Measurements from ENCODE around the gene EOGT. TPM values are rescaled to one million over a fixed set of nuclear protein-coding genes. Genes with fewer than 3 reads are reported as not detected.

EOGT gene
- total RNA-seq, 2 donors from 2014 or later: 148 to 183 TPM

DNA sequence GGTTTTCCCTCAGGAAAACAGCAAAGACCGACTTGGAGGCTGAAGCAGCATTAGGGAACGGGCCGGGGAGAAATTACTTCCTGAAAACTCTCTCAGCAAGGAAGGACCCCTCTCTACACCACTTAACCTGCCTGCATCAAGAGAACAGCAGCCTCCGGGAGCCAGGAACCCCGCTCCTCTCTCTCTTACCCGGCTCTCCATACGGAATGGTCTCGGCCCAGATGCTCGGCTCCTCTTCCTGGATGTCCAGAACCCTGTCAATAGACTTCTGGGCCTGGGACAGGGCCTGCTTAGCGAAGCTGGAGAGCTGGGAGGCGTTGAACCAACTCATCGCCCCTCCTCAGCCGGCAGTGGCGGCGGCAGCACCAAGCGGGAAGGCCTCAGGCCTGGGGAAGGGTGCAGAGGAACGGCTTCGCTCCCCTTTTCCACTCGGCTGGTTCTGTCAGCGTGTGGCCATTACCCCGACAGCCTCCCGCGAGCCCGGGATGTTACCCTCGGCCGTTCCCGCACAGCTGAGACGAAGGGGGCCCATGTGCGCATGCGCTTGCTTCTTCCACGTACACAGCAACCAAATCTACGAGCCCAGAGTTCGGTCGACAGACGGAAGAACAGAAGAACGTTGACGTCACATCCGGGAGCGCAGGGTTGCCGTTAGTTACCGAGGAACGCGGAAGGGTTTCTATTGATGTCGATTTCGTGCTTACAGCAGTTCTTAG is 38.4 kb upstream of the EOGT start, which contains the start of gene TMF1:
Gene TMF1, minus strand, starts transcription at position 578 of the 716 bp plus-strand sequence. Its CDS starts 247 bp downstream, at position 331.
- H3K36me3 ChIP-seq: no peaks in the 10 kb centered on the region

DNA sequence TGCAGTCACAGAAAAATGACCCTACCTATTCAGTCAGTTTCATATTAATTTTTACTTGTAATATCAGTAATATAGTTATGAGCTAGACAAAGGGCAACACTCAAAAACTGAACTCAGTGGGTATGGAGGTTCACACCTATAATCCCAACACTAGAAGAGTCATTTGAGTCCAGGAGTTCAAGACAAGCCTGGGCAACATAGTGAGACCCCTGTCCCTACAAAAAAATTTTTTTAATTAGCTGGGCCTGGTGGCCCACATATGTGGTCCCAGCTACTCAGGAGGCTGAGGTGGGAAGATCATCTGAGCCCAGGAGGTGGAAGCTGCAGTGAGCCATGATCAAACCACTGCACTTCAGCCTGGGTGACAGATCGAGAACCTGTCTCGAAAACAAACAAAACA is 35.5 kb upstream of the EOGT start:
- peaks cover 5% of the 10 kb centered on the region for H3K36me3 ChIP-seq
- H3K27me3 ChIP-seq (replicated peaks; ENCODE audit: insufficient read depth): no peaks in the 10 kb centered on the region
- DNase-seq (ENCODE audit: low spot score) (no peak), ATAC-seq (ENCODE audit: insufficient number of reproducible peaks, low FRiP score, low read depth) (no peak)
- peaks cover 37 to 46% of the 10 kb centered on the region in 2 donors for H3K4me1 ChIP-seq (ENCODE audit: control insufficient read depth in 1 of 2, low read depth in 2 of 2)
- no peak overlapping the region for H3K27ac ChIP-seq
- H3K4me3 ChIP-seq: no peak overlapping the region
- no peaks in the 10 kb centered on the region for H3K9me3 ChIP-seq
- TF ChIP-seq, protein P1, sequence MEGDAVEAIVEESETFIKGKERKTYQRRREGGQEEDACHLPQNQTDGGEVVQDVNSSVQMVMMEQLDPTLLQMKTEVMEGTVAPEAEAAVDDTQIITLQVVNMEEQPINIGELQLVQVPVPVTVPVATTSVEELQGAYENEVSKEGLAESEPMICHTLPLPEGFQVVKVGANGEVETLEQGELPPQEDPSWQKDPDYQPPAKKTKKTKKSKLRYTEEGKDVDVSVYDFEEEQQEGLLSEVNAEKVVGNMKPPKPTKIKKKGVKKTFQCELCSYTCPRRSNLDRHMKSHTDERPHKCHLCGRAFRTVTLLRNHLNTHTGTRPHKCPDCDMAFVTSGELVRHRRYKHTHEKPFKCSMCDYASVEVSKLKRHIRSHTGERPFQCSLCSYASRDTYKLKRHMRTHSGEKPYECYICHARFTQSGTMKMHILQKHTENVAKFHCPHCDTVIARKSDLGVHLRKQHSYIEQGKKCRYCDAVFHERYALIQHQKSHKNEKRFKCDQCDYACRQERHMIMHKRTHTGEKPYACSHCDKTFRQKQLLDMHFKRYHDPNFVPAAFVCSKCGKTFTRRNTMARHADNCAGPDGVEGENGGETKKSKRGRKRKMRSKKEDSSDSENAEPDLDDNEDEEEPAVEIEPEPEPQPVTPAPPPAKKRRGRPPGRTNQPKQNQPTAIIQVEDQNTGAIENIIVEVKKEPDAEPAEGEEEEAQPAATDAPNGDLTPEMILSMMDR (IDR thresholded peaks at IDR 0.05): no peak

More for the DNA sequence above, 38.4 kb upstream of the EOGT start, which contains the start of gene TMF1:
- Histone ChIP-seq H3K4me1 (ENCODE audit: control insufficient read depth in 1 of 2, low read depth in 2 of 2) (peaks cover 24 to 41% of the 10 kb centered on the region in 2 donors), H3K4me3 (peak within 1 kb of the TSS; percentile 99), H3K27me3 (replicated peaks; ENCODE audit: insufficient read depth) (no peaks in the 10 kb centered on the region), H3K9me3 (no peaks in the 10 kb centered on the region), H3K27ac (peak within 1 kb of the TSS; percentile 94 to 98)
- DNase-seq (ENCODE audit: low spot score): peak; percentile 98
- TF ChIP-seq, protein P1 (IDR thresholded peaks at IDR 0.05): no peak
- ATAC-seq (ENCODE audit: insufficient number of reproducible peaks, low FRiP score, low read depth): peak; percentile 97

DNA sequence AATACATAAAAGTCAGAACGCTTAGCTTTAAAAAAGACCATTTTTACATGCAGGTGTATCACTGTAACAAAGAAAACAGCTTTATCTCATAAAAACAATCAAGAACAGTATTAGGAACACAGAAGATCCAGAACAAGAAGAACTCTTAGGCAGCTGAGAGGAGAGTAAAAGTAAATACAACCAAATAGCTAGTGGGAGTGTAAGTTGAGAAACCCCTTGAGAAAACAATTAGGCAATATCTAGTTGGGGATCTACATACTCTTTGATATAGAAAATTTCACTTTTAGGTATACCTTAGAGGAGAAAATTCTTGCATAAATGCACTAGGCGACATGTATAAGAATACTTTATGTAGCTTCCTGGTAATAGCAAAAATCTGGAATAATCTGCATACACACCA is 31.1 kb upstream of the EOGT start:
- Histone ChIP-seq H3K36me3 (peaks cover 32% of the 10 kb centered on the region), H3K27me3 (replicated peaks; ENCODE audit: insufficient read depth) (no peaks in the 10 kb centered on the region), H3K9me3 (no peaks in the 10 kb centered on the region), H3K4me3 (no peak overlapping the region), H3K4me1 (ENCODE audit: control insufficient read depth in 1 of 2, low read depth in 2 of 2) (peaks cover 27 to 30% of the 10 kb centered on the region in 2 donors), H3K27ac (no peak overlapping the region)
- ATAC-seq (ENCODE audit: insufficient number of reproducible peaks, low FRiP score, low read depth) (no peak), DNase-seq (ENCODE audit: low spot score) (no peak)
- TF ChIP-seq, protein P1 (IDR thresholded peaks at IDR 0.05): no peak

DNA sequence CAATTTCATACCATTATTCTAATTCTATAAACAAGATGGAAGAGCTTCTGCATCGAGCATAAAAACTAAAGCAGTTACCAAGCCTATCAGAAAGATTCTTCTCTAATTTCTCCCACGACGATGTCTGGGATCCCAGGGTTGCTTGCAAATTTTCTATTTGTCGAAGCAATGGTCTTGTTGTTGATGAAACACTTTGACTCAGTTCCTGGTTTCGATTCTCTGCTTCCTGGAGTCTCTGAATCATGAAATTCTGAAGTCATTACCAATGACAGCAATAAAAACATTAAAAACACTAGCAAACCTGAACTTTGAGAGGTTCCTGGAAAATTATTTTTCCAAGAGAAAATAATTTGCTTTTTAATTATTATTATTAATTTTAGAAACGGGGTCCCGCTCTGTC is 20.0 kb upstream of the EOGT start:
- no peaks in the 10 kb centered on the region for H3K27me3 ChIP-seq (replicated peaks; ENCODE audit: insufficient read depth)
- TF ChIP-seq, protein P1 (IDR thresholded peaks at IDR 0.05): no peak

DNA sequence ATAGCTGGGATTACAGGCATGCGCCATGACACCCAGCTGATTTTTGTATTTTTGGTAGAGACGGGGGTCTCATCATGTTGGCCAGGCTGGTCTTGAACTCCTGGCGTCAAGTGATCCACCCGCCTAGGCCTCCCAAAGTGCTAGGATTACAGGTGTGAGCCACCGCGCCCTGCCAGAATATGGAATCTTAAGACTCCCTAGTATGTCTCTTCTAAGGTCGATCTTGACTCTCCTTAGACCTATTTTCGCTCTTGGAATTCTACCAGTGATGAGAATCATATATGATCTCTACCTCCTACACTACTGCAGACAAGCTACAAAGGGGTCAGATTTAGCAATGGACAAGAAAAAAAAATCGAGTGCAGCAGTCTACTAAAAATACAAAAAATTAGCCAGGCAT is 19.3 kb upstream of the EOGT start:
- TF ChIP-seq, protein P1 (IDR thresholded peaks at IDR 0.05): no peak
- peaks cover 55% of the 10 kb centered on the region for H3K36me3 ChIP-seq
- no peak for ATAC-seq (ENCODE audit: insufficient number of reproducible peaks, low FRiP score, low read depth)

More for the DNA sequence above, 20.0 kb upstream of the EOGT start:
- no peaks in the 10 kb centered on the region for H3K9me3 ChIP-seq
- no peaks in the 10 kb centered on the region for H3K4me1 ChIP-seq (ENCODE audit: control insufficient read depth in 1 of 2, low read depth in 2 of 2)
- peak overlapping the region in 1 of 2 donors; percentile 23 for H3K27ac ChIP-seq
- DNase-seq (ENCODE audit: low spot score): no peak
- H3K36me3 ChIP-seq: peaks cover 60% of the 10 kb centered on the region
- no peak overlapping the region for H3K4me3 ChIP-seq
- ATAC-seq (ENCODE audit: insufficient number of reproducible peaks, low FRiP score, low read depth): peak; percentile 28

More for the DNA sequence above, 19.3 kb upstream of the EOGT start:
- DNase-seq (ENCODE audit: low spot score): no peak
- no peaks in the 10 kb centered on the region for H3K27me3 ChIP-seq (replicated peaks; ENCODE audit: insufficient read depth)
- no peak overlapping the region for H3K4me3 ChIP-seq
- no peak overlapping the region for H3K27ac ChIP-seq
- no peaks in the 10 kb centered on the region for H3K4me1 ChIP-seq (ENCODE audit: control insufficient read depth in 1 of 2, low read depth in 2 of 2)
- H3K9me3 ChIP-seq: no peaks in the 10 kb centered on the region
